H9 (cell line): ENCODE results near the gene BNIP1. TPM values are rescaled to one million over a fixed set of nuclear protein-coding genes. Genes with fewer than 3 reads are reported as not detected.

Source experiments
- DNase-seq: peaks from one replicate; pipeline ENCODE4 v3.0.0-alpha.2; 2017
- H2AFZ ChIP-seq: one replicate; pipeline ENCODE4 v1.6.1; 2013; ENCODE audit warnings: mild to moderate bottlenecking, low read length, control low read depth, moderate library complexity
- H2AK5ac ChIP-seq: 2 replicates; pipeline ENCODE4 v1.6.1; 2013; ENCODE audit warnings: low read length, control low read depth, mixed read lengths; ENCODE audit not compliant: insufficient read length
- H2BK120ac ChIP-seq: one replicate; pipeline ENCODE4 v1.6.1; 2013; ENCODE audit warnings: low read depth, mild to moderate bottlenecking, low read length, control low read depth, inconsistent platforms; ENCODE audit not compliant: poor library complexity, severe bottlenecking
- H2BK12ac ChIP-seq: 2 replicates; pipeline ENCODE4 v1.6.1; 2013; ENCODE audit warnings: low read length, control low read depth, mixed read lengths, low read depth; ENCODE audit not compliant: insufficient read length
- H2BK15ac ChIP-seq: 2 replicates; pipeline ENCODE4 v1.6.1; 2013; ENCODE audit warnings: low read depth, low read length, control low read depth
- H2BK20ac ChIP-seq: one replicate; pipeline ENCODE4 v1.6.1; 2013; ENCODE audit warnings: low read depth, mild to moderate bottlenecking, low read length, control low read depth, inconsistent platforms; ENCODE audit not compliant: poor library complexity, severe bottlenecking
- H2BK5ac ChIP-seq: 2 replicates; pipeline ENCODE4 v1.6.1; 2013; ENCODE audit warnings: low read length, control low read depth, mixed read lengths; ENCODE audit not compliant: insufficient read length
- H3K14ac ChIP-seq: 2 replicates; pipeline ENCODE4 v1.6.1; 2013; ENCODE audit warnings: low read length, control low read depth; ENCODE audit not compliant: insufficient read depth
- H3K18ac ChIP-seq: 2 replicates; pipeline ENCODE4 v1.6.1; 2013; ENCODE audit warnings: low read depth, mild to moderate bottlenecking, mixed read lengths, low read length, control low read depth; ENCODE audit not compliant: insufficient read length
- H3K23ac ChIP-seq: 2 replicates; pipeline ENCODE4 v1.6.1; 2013; ENCODE audit warnings: low read length, control low read depth, mixed read lengths, low read depth; ENCODE audit not compliant: insufficient read length
- H3K23me2 ChIP-seq: 2 replicates; pipeline ENCODE4 v1.6.1; 2013; ENCODE audit warnings: low read depth, mild to moderate bottlenecking, mixed read lengths, low read length, control low read depth; ENCODE audit not compliant: insufficient read length, poor library complexity, severe bottlenecking
- H3K27ac ChIP-seq: 2 replicates; pipeline ENCODE4 v1.5.1; 2013; ENCODE audit warnings: low read length, control low read depth, mixed read lengths, low read depth; ENCODE audit not compliant: insufficient read length
- H3K27me3 ChIP-seq: 2 replicates; pipeline ENCODE4 v1.6.1; 2013; ENCODE audit warnings: low read length, control low read depth, inconsistent platforms; ENCODE audit not compliant: insufficient read depth
- H3K4ac ChIP-seq: 2 replicates; pipeline ENCODE4 v1.6.1; 2013; ENCODE audit warnings: low read depth, mild to moderate bottlenecking, control low read depth, inconsistent platforms, low read length, moderate library complexity
- H3K4me1 ChIP-seq: 2 replicates; pipeline ENCODE4 v1.6.1; 2013; ENCODE audit warnings: low read length, control low read depth, inconsistent platforms; ENCODE audit not compliant: insufficient read depth
- H3K4me2 ChIP-seq: 2 replicates; pipeline ENCODE4 v1.6.1; 2013; ENCODE audit warnings: low read length, control low read depth, mixed read lengths; ENCODE audit not compliant: insufficient read length, insufficient read depth
- H3K56ac ChIP-seq: 2 replicates; pipeline ENCODE4 v1.6.1; 2013; ENCODE audit warnings: low read depth, mild to moderate bottlenecking, mixed read lengths, low read length, control low read depth; ENCODE audit not compliant: insufficient read length
- H3K79me1 ChIP-seq: 2 replicates; pipeline ENCODE4 v1.6.1; 2013; ENCODE audit warnings: low read depth, mild to moderate bottlenecking, moderate library complexity, low read length, control low read depth, inconsistent platforms; ENCODE audit not compliant: insufficient read depth, poor library complexity, severe bottlenecking
- H3K79me2 ChIP-seq: 2 replicates; pipeline ENCODE4 v1.6.1; 2013; ENCODE audit warnings: low read length, control low read depth, inconsistent platforms; ENCODE audit not compliant: insufficient read depth
- H3K9ac ChIP-seq: 2 replicates; pipeline ENCODE4 v1.6.1; 2013; ENCODE audit warnings: low read length, control low read depth, mixed read lengths; ENCODE audit not compliant: insufficient read length; ENCODE audit errors: extremely low read depth
- H3K9me3 ChIP-seq: one replicate; pipeline ENCODE4 v1.6.1; 2013; ENCODE audit warnings: low read depth, low read length, inconsistent platforms; ENCODE audit not compliant: control insufficient read depth
- H3T11ph ChIP-seq: one replicate; pipeline ENCODE4 v1.6.1; 2013; ENCODE audit warnings: mild to moderate bottlenecking, low read length, control low read depth, inconsistent platforms
- H4K20me1 ChIP-seq: one replicate; pipeline ENCODE4 v1.6.1; 2013; ENCODE audit not compliant: control insufficient read depth, insufficient read length, insufficient read depth
- H4K5ac ChIP-seq: 2 replicates; pipeline ENCODE4 v1.6.1; 2013; ENCODE audit warnings: low read depth, mild to moderate bottlenecking, mixed read lengths, low read length, control low read depth; ENCODE audit not compliant: insufficient read length
- H4K8ac ChIP-seq: replicated peaks from 2 replicates; pipeline ENCODE4 v1.6.1; 2013; ENCODE audit warnings: low read length, control low read depth, mixed read lengths, low read depth; ENCODE audit not compliant: insufficient read length
- H4K91ac ChIP-seq: 2 replicates; pipeline ENCODE4 v1.6.1; 2013; ENCODE audit warnings: low read depth, mild to moderate bottlenecking, moderate library complexity, mixed read lengths, low read length, control low read depth; ENCODE audit not compliant: insufficient read length
- H3K27ac Mint-ChIP-seq, 3 experiments: 2 replicates in 2 of 3; 3 replicates in 1 of 3; pipeline ENCODE4 v1.8.0; 2020 to 2021; ENCODE audit warnings: mixed read lengths in 3 of 3, mild to moderate bottlenecking in 1 of 3, moderate library complexity in 1 of 3
- H3K27me3 Mint-ChIP-seq: 2 replicates; pipeline ENCODE4 v1.8.0; 2021; ENCODE audit warnings: low read depth, mild to moderate bottlenecking, moderate library complexity, mixed read lengths
- H3K36me3 Mint-ChIP-seq, 3 experiments: 2 replicates in 2 of 3; 3 replicates in 1 of 3; pipeline ENCODE4 v1.8.0; 2020 to 2021; ENCODE audit warnings: low read depth in 3 of 3, mixed read lengths in 3 of 3; ENCODE audit not compliant: insufficient read depth in 1 of 3
- H3K4me1 Mint-ChIP-seq, 2 experiments: 2 replicates each; pipeline ENCODE4 v1.8.0; 2020; ENCODE audit warnings: mixed read lengths in 2 of 2
- H3K4me3 Mint-ChIP-seq, 2 experiments: 2 replicates in 1 of 2; 3 replicates in 1 of 2; pipeline ENCODE4 v1.8.0; 2020 to 2021; ENCODE audit warnings: mild to moderate bottlenecking in 2 of 2, mixed read lengths in 2 of 2, moderate library complexity in 1 of 2
- H3K9me3 Mint-ChIP-seq, 2 experiments: 2 replicates in 1 of 2; 3 replicates in 1 of 2; pipeline ENCODE4 v1.8.0; 2020; ENCODE audit warnings: mild to moderate bottlenecking in 2 of 2, mixed read lengths in 2 of 2, moderate library complexity in 1 of 2
- WGBS: extraction: QIAGEN DNeasy Blood & Tissue Kit; methylation state at CpG from one replicate; pipeline ENCODE4 v1.1.7; 2013; ENCODE audit warnings: missing lambda C conversion rate, low lambda C conversion rate, mixed read lengths; ENCODE audit not compliant: insufficient read length; ENCODE audit errors: extremely low coverage; 5-methylcytosine and 5-hydroxymethylcytosine counted together
- total RNA-seq: library from RNA; stranded (reverse); gene quantifications from 2 replicates; pipeline ENCODE4 v1.2.1, GENCODE V29; 2021
- TF ChIP-seq, protein P1 (sequence below): fragments of 200-600 bp; sonication (generic); conservative IDR thresholded peaks from 3 replicates; pipeline ENCODE4 v1.8.0; 2021; ENCODE audit warnings: antibody characterized with exemption, mild to moderate bottlenecking

Gene BNIP1
- total RNA-seq, 1 experiment from 2014 or later, result 8.8 TPM

DNA sequence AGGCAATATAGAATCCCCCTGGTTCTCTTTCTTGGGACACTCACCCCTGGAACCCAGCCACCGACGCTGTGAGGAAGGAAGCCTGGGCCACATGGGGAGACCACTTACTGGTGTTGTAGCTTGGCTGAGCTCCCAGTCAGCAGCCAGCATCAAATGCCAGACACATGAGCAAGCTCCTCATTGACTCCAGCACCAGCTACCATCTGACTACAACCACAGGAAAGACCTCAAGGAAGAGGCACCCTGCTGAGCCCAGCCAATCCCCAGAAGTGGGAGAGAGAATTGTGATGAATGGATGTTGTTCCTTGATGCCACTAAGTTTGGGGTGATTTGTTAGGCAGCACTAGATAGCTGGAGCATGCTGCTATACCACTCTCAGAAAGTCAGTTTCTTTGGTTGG is 36.0 kb downstream of the BNIP1 start:
- no peak overlapping the region for H3K9ac ChIP-seq
- H3K27me3 ChIP-seq, result peaks cover 3% of the 10 kb centered on the region; the same call in 1 of the 2 replicates
- H2AK5ac ChIP-seq, result no peak overlapping the region
- H2BK15ac ChIP-seq, result no peak overlapping the region
- no peaks in the 10 kb centered on the region for H3K9me3 ChIP-seq
- H3K36me3 Mint-ChIP-seq, result no peaks in the 10 kb centered on the region
- H3K56ac ChIP-seq, result no peak overlapping the region
- peaks cover 6% of the 10 kb centered on the region in 2 experiments for H3K4me1 Mint-ChIP-seq
- H3K27me3 Mint-ChIP-seq, result peaks cover 19% of the 10 kb centered on the region
- no peak overlapping the region for H3K4me3 Mint-ChIP-seq
- no peak overlapping the region for H2BK12ac ChIP-seq
- H3K23me2 ChIP-seq, result no peaks in the 10 kb centered on the region
- H3K23ac ChIP-seq, result no peak overlapping the region
- no peak overlapping the region for H4K8ac ChIP-seq
- H3T11ph ChIP-seq, result no peak overlapping the region
- no peak overlapping the region for H3K4me2 ChIP-seq
- no peak for DNase-seq
- no peak overlapping the region; the same call in 1 of the 2 replicates for H3K14ac ChIP-seq
- H4K91ac ChIP-seq, result no peak overlapping the region
- no peak overlapping the region for H2AFZ ChIP-seq
- TF ChIP-seq, protein P1, sequence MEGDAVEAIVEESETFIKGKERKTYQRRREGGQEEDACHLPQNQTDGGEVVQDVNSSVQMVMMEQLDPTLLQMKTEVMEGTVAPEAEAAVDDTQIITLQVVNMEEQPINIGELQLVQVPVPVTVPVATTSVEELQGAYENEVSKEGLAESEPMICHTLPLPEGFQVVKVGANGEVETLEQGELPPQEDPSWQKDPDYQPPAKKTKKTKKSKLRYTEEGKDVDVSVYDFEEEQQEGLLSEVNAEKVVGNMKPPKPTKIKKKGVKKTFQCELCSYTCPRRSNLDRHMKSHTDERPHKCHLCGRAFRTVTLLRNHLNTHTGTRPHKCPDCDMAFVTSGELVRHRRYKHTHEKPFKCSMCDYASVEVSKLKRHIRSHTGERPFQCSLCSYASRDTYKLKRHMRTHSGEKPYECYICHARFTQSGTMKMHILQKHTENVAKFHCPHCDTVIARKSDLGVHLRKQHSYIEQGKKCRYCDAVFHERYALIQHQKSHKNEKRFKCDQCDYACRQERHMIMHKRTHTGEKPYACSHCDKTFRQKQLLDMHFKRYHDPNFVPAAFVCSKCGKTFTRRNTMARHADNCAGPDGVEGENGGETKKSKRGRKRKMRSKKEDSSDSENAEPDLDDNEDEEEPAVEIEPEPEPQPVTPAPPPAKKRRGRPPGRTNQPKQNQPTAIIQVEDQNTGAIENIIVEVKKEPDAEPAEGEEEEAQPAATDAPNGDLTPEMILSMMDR, result no peak
- no peak overlapping the region for H3K18ac ChIP-seq
- H3K79me2 ChIP-seq, result no peaks in the 10 kb centered on the region
- H3K79me1 ChIP-seq, result no peaks in the 10 kb centered on the region
- H2BK5ac ChIP-seq, result no peak overlapping the region
- H2BK20ac ChIP-seq, result no peak overlapping the region
- H4K20me1 ChIP-seq, result no peaks in the 10 kb centered on the region
- H3K4me1 ChIP-seq, result no peaks in the 10 kb centered on the region
- H3K9me3 Mint-ChIP-seq, result no peaks in the 10 kb centered on the region; a peak in 1 of 5 replicates
- no peak overlapping the region for H2BK120ac ChIP-seq
- no peak overlapping the region for H3K4ac ChIP-seq
- H3K27ac Mint-ChIP-seq, result no peak overlapping the region
- H3K27ac ChIP-seq, result no peak overlapping the region
- no CpG with 5 or more reads among the region's 2 CpGs for WGBS
- H4K5ac ChIP-seq, result no peak overlapping the region
